B cell (primary cell): ENCODE measurements around the gene FLT1. TPM values are rescaled to one million over a fixed set of nuclear protein-coding genes. Genes with fewer than 3 reads are reported as not detected.

ENCODE experiments used
- ATAC-seq: fragments of 200-7000 bp; cut with Tn5 transposase; one replicate; pipeline ENCODE4 v1.10.0; 2021; ENCODE audit warnings: low read depth, mild to moderate bottlenecking, moderate number of reproducible peaks, moderate library complexity
- CTCF ChIA-PET: fragments of 350-600 bp; sonication (Branson Sonifier 250); formaldehyde crosslinking; loops from one replicate; lab custom pipeline; 2021; ENCODE audit warnings: antibody characterized with exemption, inconsistent platforms; lab: Charles Lee
- POLR2A ChIA-PET: fragments of 350-600 bp; sonication (Branson Sonifier 250); formaldehyde crosslinking; loops from one replicate; lab custom pipeline; 2021; ENCODE audit warnings: antibody characterized with exemption; lab: Charles Lee
- DNase-seq: peaks from one replicate; pipeline ENCODE4 v3.0.0; 2013
- H2AFZ ChIP-seq: 2 replicates; pipeline ENCODE4 v1.6.1; 2012; ENCODE audit warnings: mild to moderate bottlenecking, low read depth, low read length; ENCODE audit not compliant: insufficient read depth, poor library complexity, severe bottlenecking
- H3K27ac ChIP-seq, 2 donors: 1 replicate in 1 of 2; 2 replicates in 1 of 2; pipeline ENCODE4 v1.5.1; 2012 to 2013; ENCODE audit warnings: low read length in 2 of 2, mild to moderate bottlenecking in 2 of 2, moderate library complexity in 1 of 2
- H3K27me3 ChIP-seq, 4 experiments: fragments of 200-600 bp in 1 of 4; sonication (generic) in 1 of 4; replicated peaks in 1 of 4; 1 replicate in 2 of 4; 2 replicates in 2 of 4; pipeline versions ENCODE4 v1.6.1 to v1.7.0; 2013 to 2016; ENCODE audit warnings: low read length in 3 of 4, mild to moderate bottlenecking in 2 of 4, mixed read lengths in 1 of 4, moderate library complexity in 1 of 4; ENCODE audit not compliant: insufficient read depth in 4 of 4, control insufficient read depth in 3 of 4; ENCODE audit errors: control extremely low read depth in 1 of 4
- H3K36me3 ChIP-seq, 2 experiments: replicated peaks in 1 of 2; 1 replicate in 1 of 2; 2 replicates in 1 of 2; pipeline versions ENCODE4 v1.6.1 to v1.7.1; 2013; ENCODE audit warnings: low read length in 1 of 2; ENCODE audit not compliant: insufficient read depth in 2 of 2, control insufficient read depth in 1 of 2; ENCODE audit errors: control extremely low read depth in 1 of 2, extremely low read depth in 1 of 2
- H3K4me1 ChIP-seq, 2 donors: fragments of 200-600 bp in 1 of 2; sonication (generic) in 1 of 2; 1 replicate in 1 of 2; 2 replicates in 1 of 2; pipeline versions ENCODE4 v1.5.1 to v1.6.1; 2013 to 2017; ENCODE audit warnings: low read length in 2 of 2; ENCODE audit not compliant: control insufficient read depth in 2 of 2, insufficient read depth in 2 of 2
- H3K4me2 ChIP-seq: replicated peaks from 2 replicates; pipeline ENCODE3; 2012; ENCODE audit warnings: mild to moderate bottlenecking, low read depth, low read length; ENCODE audit not compliant: poor library complexity, severe bottlenecking
- H3K4me3 ChIP-seq, 5 experiments: fragments of 200-600 bp in 1 of 5; sonication (generic) in 1 of 5; 1 replicate in 3 of 5; 2 replicates in 2 of 5; pipeline versions ENCODE4 v1.5.1 to v1.7.0; 2011 to 2016; ENCODE audit warnings: low read length in 4 of 5, mild to moderate bottlenecking in 4 of 5, low read depth in 2 of 5, control low read depth in 1 of 5, moderate library complexity in 1 of 5; ENCODE audit not compliant: insufficient read depth in 1 of 5; ENCODE audit errors: control extremely low read depth in 1 of 5, extremely low read depth in 1 of 5
- H3K79me2 ChIP-seq: fragments of 200-600 bp; sonication (generic); one replicate; pipeline ENCODE4 v1.6.0; 2016; ENCODE audit warnings: low read length; ENCODE audit not compliant: control insufficient read depth, insufficient read depth
- H3K9ac ChIP-seq: fragments of 200-600 bp; sonication (generic); 2 replicates; pipeline ENCODE4 v1.6.1; 2017; ENCODE audit warnings: mild to moderate bottlenecking, low read length, moderate library complexity
- H3K9me3 ChIP-seq, 3 donors: one replicate each; pipeline versions ENCODE4 v1.6.1 to v1.7.1; 2013; ENCODE audit warnings: low read length in 2 of 3; ENCODE audit not compliant: control insufficient read depth in 2 of 3, insufficient read depth in 1 of 3; ENCODE audit errors: control extremely low read depth in 1 of 3
- H4K20me1 ChIP-seq: 2 replicates; pipeline ENCODE4 v1.6.0; 2012; ENCODE audit warnings: mild to moderate bottlenecking, low read length; ENCODE audit not compliant: insufficient read depth, control insufficient read depth, poor library complexity, severe bottlenecking
- H3K27ac Mint-ChIP-seq: one replicate; pipeline ENCODE4 v1.8.0; 2021; ENCODE audit warnings: mixed read lengths
- H3K27me3 Mint-ChIP-seq: one replicate; pipeline ENCODE4 v1.8.0; 2021; ENCODE audit warnings: mixed read lengths
- H3K4me1 Mint-ChIP-seq: one replicate; pipeline ENCODE4 v1.8.0; 2021; ENCODE audit warnings: mixed read lengths
- H3K4me3 Mint-ChIP-seq: one replicate; pipeline ENCODE4 v1.8.0; 2021; ENCODE audit warnings: mixed read lengths
- H3K9me3 Mint-ChIP-seq: one replicate; pipeline ENCODE4 v1.8.0; 2022; ENCODE audit warnings: mixed read lengths; ENCODE audit not compliant: insufficient read depth
- EZH2 ChIP-seq: IDR thresholded peaks from 2 replicates; pipeline ENCODE4 v1.6.1; 2012; ENCODE audit warnings: borderline replicate concordance, low read depth, mild to moderate bottlenecking, moderate library complexity, low read length; ENCODE audit not compliant: insufficient read depth, poor library complexity, severe bottlenecking
- WGBS: methylation state at CpG from one replicate; pipeline ENCODE4 v1.1.5; 2013; ENCODE audit warnings: missing lambda C conversion rate; ENCODE audit not compliant: insufficient coverage; 5-methylcytosine and 5-hydroxymethylcytosine counted together
- intact Hi-C: fragments of 100-400 bp; cut with micrococcal nuclease; formaldehyde crosslinking; loops from one replicate; pipeline ENCODE4 v1.10.0; 2022
- polyA plus RNA-seq: library from polyadenylated mRNA; depleted of rRNA; stranded (reverse); fragments of >200 nt; gene quantifications from 2 replicates; pipeline ENCODE4 v1.2.3, GENCODE V29; 2012
- total RNA-seq, 2 donors: library from RNA; stranded (reverse); fragments of 120-200 nt in 1 of 2; gene quantifications; 1 replicate in 1 of 2; 2 replicates in 1 of 2; pipeline versions ENCODE4 v1.2.3 to v1.2.4, GENCODE V29; 2013 to 2022
- TF ChIP-seq, protein P1 (sequence below): fragments of 200-600 bp; IDR thresholded peaks from one replicate; pipeline ENCODE4 v1.8.0; 2022; ENCODE audit warnings: antibody characterized with exemption, mild to moderate bottlenecking

FLT1 gene
- total and polyA plus RNA-seq, 2 donors (not counting 1 experiment from before 2014, with no cell fraction given), result 1.1 to 1.2 TPM

DNA sequence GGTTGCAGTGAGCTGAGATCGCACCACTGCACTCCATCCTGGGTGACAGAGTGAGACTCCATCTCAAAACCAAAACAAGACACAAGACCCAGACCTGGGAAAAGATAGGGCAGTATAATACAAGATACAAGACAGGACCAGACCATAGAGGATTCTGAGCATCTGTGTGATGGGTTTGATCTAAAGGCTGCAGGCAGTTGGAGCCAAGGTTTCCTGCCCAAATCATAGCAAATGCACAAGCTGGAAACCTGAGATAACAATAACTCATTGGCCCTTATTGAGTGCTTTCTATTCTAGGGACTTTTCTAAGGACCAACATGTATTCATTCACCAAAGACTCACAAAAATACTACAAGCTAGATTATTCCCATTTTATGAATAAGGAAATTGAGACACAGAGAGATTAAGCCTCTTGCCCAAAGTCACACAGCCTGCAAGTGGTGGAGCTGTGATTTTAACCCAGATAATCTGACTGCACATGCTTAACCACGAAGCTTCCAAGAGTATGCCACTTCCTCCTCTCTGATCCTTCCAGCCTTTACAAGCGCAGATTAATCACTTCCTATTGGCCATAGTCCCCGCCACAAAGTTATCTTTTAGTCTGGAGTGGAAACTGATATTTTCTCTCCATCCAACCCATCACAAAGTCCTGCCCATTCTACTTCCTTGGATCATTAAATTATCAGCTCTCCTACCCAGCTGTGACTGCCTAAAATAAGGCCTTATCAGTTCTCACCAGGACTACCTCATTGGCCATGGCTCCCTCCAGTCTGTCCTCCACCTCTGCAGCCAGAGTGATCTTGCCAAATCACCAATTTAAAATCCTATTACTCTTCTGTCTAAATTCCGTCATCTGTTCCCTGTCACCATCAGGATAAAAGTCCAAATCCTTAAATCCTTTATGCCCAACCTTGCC lies 147.2 kb downstream of the FLT1 start:
- no peak overlapping the region for H3K9ac ChIP-seq
- no peaks in the 10 kb centered on the region for H3K79me2 ChIP-seq
- Mint-ChIP-seq H3K4me1 (peaks cover 2% of the 10 kb centered on the region), H3K27ac (no peak overlapping the region), H3K9me3 (no peaks in the 10 kb centered on the region), H3K4me3 (no peak overlapping the region), H3K27me3 (peaks cover 8% of the 10 kb centered on the region)
- 50% methylated on average over 1 of the region's 5 CpGs for WGBS
- ChIA-PET CTCF (no interaction called here), POLR2A (no interaction called here)
- H3K27me3 ChIP-seq, result no peaks in the 10 kb centered on the region
- H2AFZ ChIP-seq, result no peak overlapping the region
- no peaks in the 10 kb centered on the region for H3K36me3 ChIP-seq
- H3K4me2 ChIP-seq, result no peak overlapping the region
- DNase-seq, result no peak
- H3K27ac ChIP-seq, result no peak overlapping the region
- no peak for ATAC-seq
- H4K20me1 ChIP-seq, result no peaks in the 10 kb centered on the region
- intact Hi-C loops, result no loop called here
- no peak overlapping the region for H3K4me3 ChIP-seq
- H3K4me1 ChIP-seq, result peaks cover under 1 to 3% of the 10 kb centered on the region in 2 donors
- TF ChIP-seq EZH2, result no peak
- TF ChIP-seq, protein P1, sequence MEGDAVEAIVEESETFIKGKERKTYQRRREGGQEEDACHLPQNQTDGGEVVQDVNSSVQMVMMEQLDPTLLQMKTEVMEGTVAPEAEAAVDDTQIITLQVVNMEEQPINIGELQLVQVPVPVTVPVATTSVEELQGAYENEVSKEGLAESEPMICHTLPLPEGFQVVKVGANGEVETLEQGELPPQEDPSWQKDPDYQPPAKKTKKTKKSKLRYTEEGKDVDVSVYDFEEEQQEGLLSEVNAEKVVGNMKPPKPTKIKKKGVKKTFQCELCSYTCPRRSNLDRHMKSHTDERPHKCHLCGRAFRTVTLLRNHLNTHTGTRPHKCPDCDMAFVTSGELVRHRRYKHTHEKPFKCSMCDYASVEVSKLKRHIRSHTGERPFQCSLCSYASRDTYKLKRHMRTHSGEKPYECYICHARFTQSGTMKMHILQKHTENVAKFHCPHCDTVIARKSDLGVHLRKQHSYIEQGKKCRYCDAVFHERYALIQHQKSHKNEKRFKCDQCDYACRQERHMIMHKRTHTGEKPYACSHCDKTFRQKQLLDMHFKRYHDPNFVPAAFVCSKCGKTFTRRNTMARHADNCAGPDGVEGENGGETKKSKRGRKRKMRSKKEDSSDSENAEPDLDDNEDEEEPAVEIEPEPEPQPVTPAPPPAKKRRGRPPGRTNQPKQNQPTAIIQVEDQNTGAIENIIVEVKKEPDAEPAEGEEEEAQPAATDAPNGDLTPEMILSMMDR, result no peak
- no peaks in the 10 kb centered on the region for H3K9me3 ChIP-seq

DNA sequence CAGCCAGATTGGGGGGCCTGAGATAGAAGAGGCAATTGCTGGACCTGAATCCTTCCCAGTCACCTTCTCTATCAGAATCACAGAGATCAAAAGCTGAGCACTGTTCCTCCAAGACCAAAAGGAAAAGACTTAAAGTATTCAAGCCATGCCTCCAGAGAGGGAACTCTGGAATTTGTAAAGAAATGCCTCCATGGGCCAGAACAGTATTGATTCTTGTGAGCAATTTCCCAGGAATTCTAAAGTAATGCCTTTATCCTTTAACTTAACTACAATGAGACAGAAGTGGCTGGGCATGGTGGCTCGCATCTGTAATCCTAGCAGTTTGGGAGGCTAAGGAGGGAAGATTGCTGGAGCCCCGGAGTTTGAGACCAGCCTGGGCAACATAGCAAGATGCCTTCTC lies 148.8 kb downstream of the FLT1 start:
- intact Hi-C loops, result no loop called here
- Mint-ChIP-seq H3K27me3 (peaks cover 8% of the 10 kb centered on the region), H3K4me1 (no peaks in the 10 kb centered on the region), H3K9me3 (no peaks in the 10 kb centered on the region), H3K27ac (no peak overlapping the region), H3K4me3 (no peak overlapping the region)
- H3K4me1 ChIP-seq, result no peaks in the 10 kb centered on the region
- H3K4me3 ChIP-seq, result no peak overlapping the region
- no peaks in the 10 kb centered on the region for H3K9me3 ChIP-seq
- H3K27ac ChIP-seq, result no peak overlapping the region
- no peaks in the 10 kb centered on the region for H3K27me3 ChIP-seq
- ChIA-PET CTCF (no interaction called here), POLR2A (no interaction called here)
- DNase-seq (no peak), ATAC-seq (no peak)
- no peak overlapping the region for H3K4me2 ChIP-seq
- H3K79me2 ChIP-seq, result no peaks in the 10 kb centered on the region
- no peak for TF ChIP-seq EZH2
- TF ChIP-seq, protein P1, result no peak
- 100% methylated on average over 1 of the region's 2 CpGs for WGBS
- H4K20me1 ChIP-seq, result no peaks in the 10 kb centered on the region
- no peak overlapping the region for H3K9ac ChIP-seq
- H3K36me3 ChIP-seq, result no peaks in the 10 kb centered on the region
- no peak overlapping the region for H2AFZ ChIP-seq
